NCI-H2029 treated with DMSO at 0.1 percent for 48 hours (cell line): ENCODE measurements around the gene SBDS.
A peak's percentile ranks its signal among the peaks of the same experiment; 100 is the strongest.
"Not testable (repeated sequence)": the region's sequence is repeated elsewhere in the genome, so short reads cannot be mapped to it uniquely, and the experiment has no call there.

Experiments used
- DNase-seq: peaks from one replicate; lab custom pipeline; 2025; lab: John Stamatoyannopoulos, UW

Gene SBDS

DNA sequence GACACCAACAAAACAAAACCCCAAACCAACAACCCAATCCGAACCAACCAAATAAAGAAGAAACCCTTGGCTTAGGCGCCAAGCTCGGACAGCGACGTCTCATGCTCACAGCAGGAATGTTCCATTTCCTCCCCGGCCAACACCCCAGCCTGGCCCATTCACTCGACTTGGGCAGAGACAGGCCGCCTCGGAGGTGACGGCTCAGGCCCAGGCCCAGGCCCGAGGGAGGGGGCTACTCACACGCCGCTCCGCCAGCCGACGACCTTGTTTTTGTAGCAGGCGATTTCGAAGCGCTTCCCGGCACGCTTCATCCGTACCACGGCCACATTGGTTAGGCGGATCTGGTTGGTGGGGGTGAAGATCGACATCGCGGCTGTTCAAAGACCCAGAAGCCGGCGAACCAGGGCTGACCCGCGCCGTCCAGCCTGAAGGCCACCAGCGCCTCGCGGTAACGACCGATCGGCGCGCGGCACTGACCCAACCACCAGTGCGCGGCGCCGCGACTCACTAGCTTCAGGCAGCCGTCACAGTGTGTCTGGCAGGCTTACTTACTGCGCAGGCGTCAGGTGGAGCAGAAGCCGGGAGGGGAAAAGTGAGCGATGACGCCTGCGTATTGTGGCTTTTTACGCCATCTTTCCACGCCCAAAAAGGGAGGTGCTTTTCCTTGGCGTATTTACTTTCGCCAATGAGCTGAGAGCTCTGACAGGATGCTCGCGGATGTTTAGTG is at the start of gene SBDS:
TSS of gene SBDS (minus strand) at position 537 of the 727 bp plus-strand sequence. CDS start at position 368, 169 bp downstream.
- peak; percentile 94 for DNase-seq

DNA sequence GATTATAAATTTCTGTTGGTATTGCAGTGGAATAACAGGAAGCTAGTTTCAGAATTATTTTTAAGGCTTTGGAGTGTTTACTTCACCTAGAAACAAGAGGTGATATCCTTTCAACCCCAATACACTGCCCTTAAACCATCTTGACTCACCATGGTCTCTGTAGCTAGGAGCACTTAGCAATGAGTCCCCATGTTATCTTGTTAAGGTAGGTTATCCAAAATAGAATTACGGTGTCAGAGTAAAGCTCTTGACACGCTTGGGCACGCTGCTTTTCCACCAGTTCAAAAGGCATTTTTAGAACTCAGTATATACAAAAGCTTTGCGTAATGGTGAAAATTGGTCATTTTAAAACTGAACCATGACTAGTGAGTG is 48.2 kb upstream of the SBDS start:
- peak; percentile 62 for DNase-seq

DNA sequence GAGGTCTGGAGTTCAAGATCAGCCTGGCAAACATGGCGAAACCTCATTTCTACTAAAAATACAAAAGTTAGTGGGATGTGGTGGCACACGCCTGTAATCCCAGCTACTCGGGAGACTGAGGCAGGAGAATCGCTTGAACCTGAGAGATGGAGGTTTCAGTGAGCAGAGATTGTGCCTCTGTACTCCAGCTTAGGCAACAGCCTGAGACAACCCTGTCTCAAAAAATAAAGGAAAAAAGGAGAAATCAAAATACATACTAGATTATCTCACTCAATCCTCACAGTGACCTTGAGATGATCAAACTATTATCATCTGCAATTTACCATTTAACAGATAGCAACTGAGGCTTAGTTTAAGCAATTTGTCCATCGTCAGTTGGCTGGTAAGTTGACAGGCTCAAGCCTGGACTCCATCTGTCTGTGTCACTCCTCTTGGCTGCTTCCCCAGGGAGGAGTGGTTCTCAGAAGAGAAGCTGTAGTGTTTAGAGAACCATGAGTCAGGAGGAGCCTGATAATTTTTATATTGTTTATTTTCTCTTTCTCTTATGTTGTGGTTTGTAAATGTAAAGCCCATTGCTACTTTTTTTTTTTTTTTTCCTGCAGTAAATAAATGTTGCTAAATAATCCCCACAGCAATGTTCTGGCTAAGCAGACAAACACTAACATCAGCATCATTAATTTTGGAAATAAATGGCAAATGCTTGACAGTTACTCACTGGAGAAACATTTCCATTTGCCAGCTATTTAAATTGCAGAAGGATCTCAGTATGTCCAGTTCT is 47.6 kb upstream of the SBDS start:
- peak; percentile 41 for DNase-seq

DNA sequence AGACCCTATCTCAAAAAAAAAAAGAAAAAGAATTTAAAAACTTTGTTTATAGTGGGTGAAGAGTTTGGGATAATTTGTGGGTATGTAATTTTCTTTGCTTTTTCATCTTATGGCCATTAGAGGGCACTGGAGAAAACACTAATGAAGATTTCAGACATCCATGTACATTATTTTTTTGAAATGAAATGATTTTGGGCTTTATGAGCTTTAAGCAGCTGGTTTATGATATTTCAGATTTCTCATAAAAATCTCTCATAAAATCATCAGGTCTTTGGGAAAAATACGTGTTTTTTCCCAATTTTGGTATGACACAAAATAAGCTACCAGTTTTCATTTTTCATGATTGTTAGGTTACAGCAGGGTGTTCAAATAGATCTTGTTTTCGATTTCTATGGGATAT is 45.4 kb upstream of the SBDS start:
- not testable (repeated sequence) for DNase-seq

GRCh38 chr7:67036432-67037395 is 41.3 kb upstream of the SBDS start:
- DNase-seq: peak; percentile 36

- DNase-seq: no peak
Measured at GRCh38 chr7:67033251-67033650, 37.9 kb upstream of the SBDS start.

- not testable (repeated sequence) for DNase-seq
Measured at GRCh38 chr7:67031685-67032084, 36.3 kb upstream of the SBDS start.

GRCh38 chr7:67025459-67025858 is 30.1 kb upstream of the SBDS start:
- not testable (repeated sequence) for DNase-seq

DNA sequence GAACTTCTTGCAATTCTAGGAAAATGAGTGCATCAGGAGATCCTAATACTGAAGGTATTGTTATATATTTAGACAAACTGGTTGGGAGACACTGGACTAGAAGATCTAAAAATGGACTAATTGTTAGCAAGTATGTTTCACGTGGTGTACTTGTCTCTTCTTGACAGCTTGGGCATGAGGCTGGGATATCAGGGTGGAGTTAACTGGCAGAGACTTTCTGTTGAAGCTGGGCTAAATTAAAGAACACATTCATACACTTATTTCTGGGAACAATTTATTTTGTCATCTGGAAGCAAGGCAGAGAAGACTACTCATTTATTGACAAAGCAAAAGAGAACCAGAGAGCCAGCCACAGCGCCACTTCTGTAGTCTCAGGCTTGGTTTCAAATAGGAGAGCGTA is 27.1 kb upstream of the SBDS start:
- DNase-seq: no peak

DNA sequence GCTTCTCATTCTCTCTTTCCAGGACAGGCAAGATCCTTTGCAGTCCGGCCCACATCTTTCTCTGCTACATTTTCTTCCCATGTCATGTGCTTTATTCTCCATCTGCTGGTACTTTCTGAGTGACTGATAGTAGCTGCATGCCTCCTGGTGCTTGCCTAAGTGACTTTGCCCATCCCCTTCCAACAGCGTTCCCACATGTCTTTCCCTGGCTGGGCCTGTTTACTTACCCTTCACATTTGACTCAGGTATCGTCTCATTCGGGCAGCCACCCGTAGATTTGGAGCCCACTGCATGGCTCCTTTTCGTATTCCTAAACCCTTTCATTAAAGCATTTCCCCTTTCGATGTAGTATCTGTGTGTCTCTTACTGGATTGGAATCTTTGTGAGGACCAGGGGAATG is 25.9 kb upstream of the SBDS start:
- no peak for DNase-seq

- DNase-seq: peak; percentile 74
Measured at GRCh38 chr7:67019562-67020390, 24.4 kb upstream of the SBDS start.

- DNase-seq: no peak
Measured at GRCh38 chr7:67018940-67019339, 23.6 kb upstream of the SBDS start.

DNA sequence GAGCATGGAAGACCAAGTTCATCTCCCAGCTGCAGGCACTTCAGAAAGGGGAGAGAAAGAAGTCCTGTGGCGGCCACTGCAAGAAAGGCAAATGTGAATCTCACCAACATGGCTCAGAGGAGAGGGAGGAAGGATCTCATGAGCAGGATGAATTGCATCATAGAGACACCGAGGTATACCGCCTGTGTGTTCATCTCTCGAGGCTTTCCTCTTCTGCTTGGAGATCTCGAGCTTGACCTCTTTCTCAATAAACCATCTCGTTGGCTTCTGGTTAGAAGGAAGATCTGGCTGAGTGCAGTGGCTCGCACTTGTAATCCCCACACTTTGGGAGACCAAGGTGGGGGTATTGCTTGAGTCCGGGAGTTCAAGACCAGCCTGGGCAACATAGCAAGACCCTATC is 22.6 kb upstream of the SBDS start:
- not testable (repeated sequence) for DNase-seq

DNA sequence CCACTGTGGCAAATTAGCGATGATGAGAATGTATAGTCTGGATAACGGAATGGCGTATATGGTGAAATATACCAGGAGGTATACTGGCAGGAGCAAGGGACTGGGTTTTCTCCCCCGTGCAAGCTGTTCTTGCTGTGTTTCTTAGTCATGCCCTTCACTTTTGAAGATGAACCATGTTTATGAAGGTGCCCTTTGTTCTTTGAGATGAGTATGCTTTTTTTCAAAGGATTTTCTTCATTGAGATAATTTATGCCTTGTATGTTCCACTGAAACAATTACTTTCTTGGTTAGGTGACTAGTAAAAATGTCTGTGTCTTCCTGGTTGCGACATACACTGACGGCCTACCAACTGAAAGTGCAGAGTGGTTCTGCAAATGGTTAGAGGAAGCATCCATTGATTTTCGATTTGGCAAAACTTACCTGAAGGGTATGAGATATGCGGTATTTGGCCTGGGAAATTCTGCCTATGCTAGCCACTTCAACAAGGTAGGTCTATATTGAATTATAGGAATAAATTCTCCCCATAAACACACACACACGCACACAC is 18.8 kb upstream of the SBDS start:
- DNase-seq: not testable (repeated sequence)

- not testable (repeated sequence) for DNase-seq
Measured at GRCh38 chr7:67009677-67010076, 14.3 kb upstream of the SBDS start.

- no peak for DNase-seq
Measured at GRCh38 chr7:67008260-67008659, 12.9 kb upstream of the SBDS start.

- DNase-seq: no peak
Measured at GRCh38 chr7:67006965-67007364, 11.6 kb upstream of the SBDS start.

DNA sequence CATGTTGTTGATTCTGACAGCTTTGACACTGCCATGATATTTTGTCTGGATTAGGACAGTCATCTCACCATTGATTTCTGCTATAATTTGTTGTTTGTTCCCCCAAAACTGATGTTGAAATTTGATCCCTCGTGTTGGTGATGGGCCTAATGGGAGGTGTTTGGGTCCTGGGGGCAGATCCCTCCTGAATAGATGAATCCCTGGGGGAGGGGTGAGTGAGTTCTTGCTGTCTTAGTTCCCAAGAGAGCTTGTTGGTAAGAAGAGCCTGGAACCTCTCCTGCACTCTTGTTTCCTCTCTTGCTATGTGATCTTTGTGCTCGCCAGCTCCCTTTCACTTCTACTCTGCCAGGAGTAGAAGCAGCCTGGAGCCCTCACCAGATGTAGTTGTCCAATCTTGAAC is 8.8 kb upstream of the SBDS start:
- not testable (repeated sequence) for DNase-seq

- DNase-seq: not testable (repeated sequence)
Measured at GRCh38 chr7:67000601-67001258, 5.3 kb upstream of the SBDS start.

DNA sequence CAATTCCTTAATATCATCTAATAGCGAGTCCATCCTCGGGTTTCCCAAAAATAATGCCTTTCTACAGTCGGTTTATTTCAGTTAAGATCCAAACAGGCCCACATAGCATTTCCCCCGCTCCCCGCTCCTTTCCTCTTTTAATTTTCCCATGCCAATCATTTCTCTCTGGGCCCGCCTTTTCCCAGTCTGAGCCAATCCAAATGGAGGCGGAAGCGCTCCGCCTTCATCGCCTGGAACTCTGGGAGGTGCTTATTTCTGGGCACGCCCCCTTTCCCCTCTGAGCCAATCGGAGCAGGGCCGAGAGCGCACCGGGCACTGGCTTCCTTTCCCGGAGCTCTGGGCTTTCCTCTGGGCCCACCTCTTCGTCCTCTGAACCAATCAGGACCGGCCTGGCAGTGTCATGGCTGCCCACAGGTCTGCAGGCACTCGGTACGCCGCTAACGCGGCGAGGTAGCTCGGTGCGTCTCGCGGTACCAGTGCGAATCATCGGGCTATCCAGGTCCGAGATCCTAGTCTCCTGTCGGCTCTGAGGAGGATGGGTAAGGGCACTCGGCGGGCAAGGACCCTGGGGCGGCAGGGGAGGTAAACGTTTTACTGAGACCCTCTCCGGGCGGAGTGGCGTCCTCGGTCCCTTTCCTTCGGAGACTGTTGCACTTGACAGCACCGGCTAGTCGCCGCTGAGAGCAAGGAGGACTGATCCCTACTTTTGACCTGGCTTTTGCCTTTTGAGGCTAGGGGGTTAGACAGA is 1.2 kb upstream of the SBDS start, which contains the start of gene TYW1:
TSS of gene TYW1 (plus strand) at position 390 of the 748 bp plus-strand sequence. CDS start at position 536, 146 bp downstream.
- peak; percentile 92 for DNase-seq
